Measurements from ENCODE around the gene ELP2. TPM values are rescaled to one million over a fixed set of nuclear protein-coding genes. Genes with fewer than 3 reads are reported as not detected.

Gene ELP2
- polyA plus RNA-seq, 1 experiment = 125 TPM

- CTCF ChIA-PET = interaction anchor here (2.2 to 2.3 kb wide), 2 partner anchors 13 to 176 kb away, joined by 6 to 9 read pairs; no protein-coding TSS in a partner anchor
These were observed 21.5 kb upstream of the ELP2 start for GRCh38 chr18:36108196-36108595.

GRCh38 chr18:36108601-36109000 lies 21.1 kb upstream of the ELP2 start:
- DNase-seq (ENCODE audit: low read depth) = no peak
- H3K4me3 ChIP-seq (ENCODE audit: low read depth, low read length) = no peak overlapping the region
- no peak for TF ChIP-seq CTCF (IDR thresholded peaks at IDR 0.05; ENCODE audit: insufficient read depth, low read depth, low read length)
- no peaks in the 10 kb centered on the region for H3K27me3 ChIP-seq (ENCODE audit: control insufficient read depth, insufficient read depth, low read length)
- peaks cover 4% of the 10 kb centered on the region for H3K36me3 ChIP-seq (ENCODE audit: control insufficient read depth, insufficient read depth, low read length)
- CTCF ChIA-PET = no interaction called here
- POLR2A ChIA-PET = no interaction called here

More at GRCh38 chr18:36108196-36108595, 21.5 kb upstream of the ELP2 start:
- Histone ChIP-seq H3K27me3 (ENCODE audit: control insufficient read depth, insufficient read depth, low read length) (no peaks in the 10 kb centered on the region), H3K36me3 (ENCODE audit: control insufficient read depth, insufficient read depth, low read length) (peaks cover 2% of the 10 kb centered on the region), H3K4me3 (ENCODE audit: low read depth, low read length) (no peak overlapping the region)
- no peak for TF ChIP-seq CTCF (IDR thresholded peaks at IDR 0.05; ENCODE audit: insufficient read depth, low read depth, low read length)
- DNase-seq (ENCODE audit: low read depth) = no peak
- POLR2A ChIA-PET = no interaction called here

- H3K36me3 ChIP-seq (ENCODE audit: control insufficient read depth, insufficient read depth, low read length) = peaks cover 4% of the 10 kb centered on the region
- DNase-seq (ENCODE audit: low read depth) = no peak
- ChIA-PET POLR2A (no interaction called here), CTCF (interaction anchor here (1.1 kb wide), 1 partner anchor 175 kb away, joined by 3 read pairs; no protein-coding TSS in a partner anchor)
- no peaks in the 10 kb centered on the region for H3K27me3 ChIP-seq (ENCODE audit: control insufficient read depth, insufficient read depth, low read length)
- H3K4me3 ChIP-seq (ENCODE audit: low read depth, low read length) = no peak overlapping the region
- no peak for TF ChIP-seq CTCF (IDR thresholded peaks at IDR 0.05; ENCODE audit: insufficient read depth, low read depth, low read length)
These were observed 20.0 kb upstream of the ELP2 start for GRCh38 chr18:36109737-36110136.

- CTCF ChIA-PET = no interaction called here
- H3K27me3 ChIP-seq (ENCODE audit: control insufficient read depth, insufficient read depth, low read length) = no peaks in the 10 kb centered on the region
These were observed 17.4 kb upstream of the ELP2 start for GRCh38 chr18:36112302-36112701.

GRCh38 chr18:36114251-36114650 lies 15.4 kb upstream of the ELP2 start:
- H3K27me3 ChIP-seq (ENCODE audit: control insufficient read depth, insufficient read depth, low read length) = no peaks in the 10 kb centered on the region
- H3K4me3 ChIP-seq (ENCODE audit: low read depth, low read length) = no peak overlapping the region
- ChIA-PET CTCF (interaction anchor here (1.1 kb wide), 1 partner anchor 115 kb away, joined by 3 read pairs; no protein-coding TSS in a partner anchor), POLR2A (no interaction called here)
- no peak for DNase-seq (ENCODE audit: low read depth)
- TF ChIP-seq CTCF (IDR thresholded peaks at IDR 0.05; ENCODE audit: insufficient read depth, low read depth, low read length) = no peak
- peaks cover 9% of the 10 kb centered on the region for H3K36me3 ChIP-seq (ENCODE audit: control insufficient read depth, insufficient read depth, low read length)

More at GRCh38 chr18:36112302-36112701, 17.4 kb upstream of the ELP2 start:
- Histone ChIP-seq H3K4me3 (ENCODE audit: low read depth, low read length) (no peak overlapping the region), H3K36me3 (ENCODE audit: control insufficient read depth, insufficient read depth, low read length) (peaks cover 9% of the 10 kb centered on the region)
- DNase-seq (ENCODE audit: low read depth) = no peak
- no peak for TF ChIP-seq CTCF (IDR thresholded peaks at IDR 0.05; ENCODE audit: insufficient read depth, low read depth, low read length)
- POLR2A ChIA-PET = no interaction called here

Measured in BJ (cell line).